SU-DHL-6 (cell line): ENCODE data around the gene PPARG.
"Not testable (repeated sequence)": the region's sequence is repeated elsewhere in the genome, so short reads cannot be mapped to it uniquely, and the experiment has no call there.

Experiments used
- EZH2phosphoT487 ChIP-seq: fragments of 200-600 bp; sonication (generic), shearing (Covaris generic); conservative IDR thresholded peaks from 2 replicates; pipeline ENCODE4 v1.6.1; 2018; ENCODE audit warnings: mild to moderate bottlenecking, antibody characterized with exemption, low read length, moderate library complexity, mixed read lengths
- TF ChIP-seq, protein P1 (sequence below): fragments of 200-600 bp; sonication (generic); IDR thresholded peaks from one replicate; pipeline ENCODE4 v1.5.1; 2017; ENCODE audit warnings: antibody characterized with exemption, mild to moderate bottlenecking, low read length, moderate library complexity; ENCODE audit not compliant: insufficient read depth, poor library complexity, severe bottlenecking

DNA sequence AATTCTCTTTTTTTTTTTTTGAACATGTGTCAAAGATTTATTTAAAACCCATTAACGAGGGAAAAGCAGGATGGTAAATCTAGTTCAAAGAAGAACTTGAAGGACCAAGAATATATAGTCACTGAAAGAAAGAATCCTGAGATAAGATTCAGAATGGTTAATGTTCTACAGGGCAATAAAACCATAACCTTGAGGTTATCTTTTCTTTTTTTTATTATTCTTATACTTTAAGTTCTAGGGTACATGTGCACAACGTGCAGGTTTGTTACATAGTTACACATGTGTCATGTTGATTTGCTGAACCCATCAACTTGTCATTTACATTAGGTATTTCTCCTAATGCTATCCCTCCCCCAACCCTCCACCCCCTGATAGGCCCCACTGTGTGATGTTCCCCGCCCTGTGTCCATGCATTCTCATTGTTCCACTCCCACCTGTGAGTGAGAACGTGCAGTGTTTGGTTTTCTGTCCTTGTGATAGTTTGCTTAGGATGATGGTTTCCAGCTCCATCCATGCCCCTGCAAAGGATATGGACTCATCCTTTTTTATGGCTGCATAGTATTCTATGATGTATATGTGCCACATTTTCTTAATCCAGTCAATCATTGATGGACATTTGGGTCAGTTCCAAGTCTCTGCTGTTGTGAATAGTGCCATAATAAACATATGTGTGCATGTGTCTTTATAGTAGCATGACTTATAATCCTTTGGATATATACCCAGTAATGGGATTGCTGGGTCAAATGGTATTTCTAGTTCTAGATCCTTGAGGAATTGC is 97.8 kb downstream of the PPARG start:
- TF ChIP-seq, protein P1, sequence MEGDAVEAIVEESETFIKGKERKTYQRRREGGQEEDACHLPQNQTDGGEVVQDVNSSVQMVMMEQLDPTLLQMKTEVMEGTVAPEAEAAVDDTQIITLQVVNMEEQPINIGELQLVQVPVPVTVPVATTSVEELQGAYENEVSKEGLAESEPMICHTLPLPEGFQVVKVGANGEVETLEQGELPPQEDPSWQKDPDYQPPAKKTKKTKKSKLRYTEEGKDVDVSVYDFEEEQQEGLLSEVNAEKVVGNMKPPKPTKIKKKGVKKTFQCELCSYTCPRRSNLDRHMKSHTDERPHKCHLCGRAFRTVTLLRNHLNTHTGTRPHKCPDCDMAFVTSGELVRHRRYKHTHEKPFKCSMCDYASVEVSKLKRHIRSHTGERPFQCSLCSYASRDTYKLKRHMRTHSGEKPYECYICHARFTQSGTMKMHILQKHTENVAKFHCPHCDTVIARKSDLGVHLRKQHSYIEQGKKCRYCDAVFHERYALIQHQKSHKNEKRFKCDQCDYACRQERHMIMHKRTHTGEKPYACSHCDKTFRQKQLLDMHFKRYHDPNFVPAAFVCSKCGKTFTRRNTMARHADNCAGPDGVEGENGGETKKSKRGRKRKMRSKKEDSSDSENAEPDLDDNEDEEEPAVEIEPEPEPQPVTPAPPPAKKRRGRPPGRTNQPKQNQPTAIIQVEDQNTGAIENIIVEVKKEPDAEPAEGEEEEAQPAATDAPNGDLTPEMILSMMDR = not testable (repeated sequence)
- not testable (repeated sequence) for TF ChIP-seq EZH2phosphoT487
